K562 (cell line): ENCODE measurements around the gene UBA52. TPM values are rescaled to one million over a fixed set of nuclear protein-coding genes. Genes with fewer than 3 reads are reported as not detected.
A peak's percentile ranks its signal among the peaks of the same experiment; 100 is the strongest.

Source experiments
- CHCHD3 ChIP-seq: fragments of 250-450 bp; sonication (Bioruptor Pico); IDR thresholded peaks from 2 replicates; pipeline ENCODE4 v2.1.2; 2022; ENCODE audit warnings: mild to moderate bottlenecking
- ETV5 ChIP-seq: sonication (generic); formaldehyde crosslinking; IDR thresholded peaks from 2 replicates; pipeline ENCODE4 v1.4.0; 2020; ENCODE audit warnings: low read depth, mild to moderate bottlenecking, missing genetic modification reagents
- HDAC8 ChIP-seq: fragments of 450-650 bp; IDR thresholded peaks from 2 replicates; pipeline ENCODE4 v1.6.1; 2016; ENCODE audit warnings: mild to moderate bottlenecking, missing genetic modification characterization, moderate library complexity, missing compliant biosample characterization
- KAT7 ChIP-seq: sonication (generic); formaldehyde crosslinking; IDR thresholded peaks from 2 replicates; pipeline ENCODE4 v1.8.0; 2022; ENCODE audit warnings: missing genetic modification reagents, mild to moderate bottlenecking, borderline replicate concordance
- LEF1 ChIP-seq: fragments of 450-650 bp; IDR thresholded peaks from 2 replicates; pipeline ENCODE4 v1.6.1; 2016; ENCODE audit warnings: mild to moderate bottlenecking
- MEIS2 ChIP-seq: fragments of 450-650 bp; IDR thresholded peaks from 2 replicates; pipeline ENCODE4 v1.6.1; 2014; ENCODE audit warnings: mild to moderate bottlenecking; ENCODE audit not compliant: partially characterized antibody
- NEUROD1 ChIP-seq: fragments of 150-350 bp; IDR thresholded peaks from 2 replicates; pipeline ENCODE4 v1.6.1; 2014; ENCODE audit warnings: borderline replicate concordance, low read length, low read depth; ENCODE audit not compliant: partially characterized antibody
- PHB ChIP-seq: fragments of 250-450 bp; sonication (Bioruptor Pico); IDR thresholded peaks from 2 replicates; pipeline ENCODE4 v1.5.0; 2021
- POLR3G ChIP-seq: IDR thresholded peaks from 2 replicates; pipeline ENCODE4 v1.6.1; 2011; ENCODE audit not compliant: insufficient read length, insufficient replicate concordance; ENCODE audit errors: extremely low read depth
- SIRT6 ChIP-seq: IDR thresholded peaks from one replicate; pipeline ENCODE4 v1.6.1; 2012; ENCODE audit warnings: low read depth, mild to moderate bottlenecking, control low read depth, inconsistent platforms, low read length, moderate library complexity
- SMARCB1 ChIP-seq: IDR thresholded peaks from 2 replicates; pipeline ENCODE4 v1.6.1; 2011; ENCODE audit warnings: improper control_type of control experiment, low read depth; ENCODE audit not compliant: insufficient read length
- SREBF1 ChIP-seq: fragments of 150-350 bp; IDR thresholded peaks from 2 replicates; pipeline ENCODE4 v1.6.1; 2014; ENCODE audit warnings: antibody characterized with exemption, low read depth, low read length, borderline replicate concordance
- THRAP3 ChIP-seq: fragments of 450-650 bp; IDR thresholded peaks from 2 replicates; pipeline ENCODE4 v1.6.1; 2016; ENCODE audit warnings: mild to moderate bottlenecking, inconsistent platforms, borderline replicate concordance
- YBX1 ChIP-seq: fragments of 450-650 bp; IDR thresholded peaks from 2 replicates; pipeline ENCODE4 v1.7.1; 2016; ENCODE audit warnings: mild to moderate bottlenecking
- ZFP1 ChIP-seq: fragments of 450-650 bp; formaldehyde crosslinking; IDR thresholded peaks from 2 replicates; pipeline ENCODE4 v1.4.0; 2020; ENCODE audit warnings: mild to moderate bottlenecking, mixed read lengths
- ZNF324 ChIP-seq: fragments of 250-450 bp; sonication (Bioruptor Pico); IDR thresholded peaks from 2 replicates; pipeline ENCODE4 v1.4.0; 2020; ENCODE audit warnings: mild to moderate bottlenecking
- ZNF408 ChIP-seq: fragments of 250-450 bp; sonication (Bioruptor Pico); IDR thresholded peaks from 2 replicates; pipeline ENCODE4 v1.4.0; 2020; ENCODE audit warnings: low read depth, mild to moderate bottlenecking, moderate library complexity
- ZNF717 ChIP-seq: fragments of 250-450 bp; sonication (Bioruptor Pico); IDR thresholded peaks from 2 replicates; pipeline ENCODE4 v1.5.0; 2021
- ZNF75A ChIP-seq: fragments of 450-650 bp; formaldehyde crosslinking; IDR thresholded peaks from 2 replicates; pipeline ENCODE4 v1.4.0; 2020; ENCODE audit warnings: mild to moderate bottlenecking
- ZSCAN32 ChIP-seq: fragments of 450-650 bp; formaldehyde crosslinking; IDR thresholded peaks from 2 replicates; pipeline ENCODE4 v1.4.0; 2020; ENCODE audit warnings: mild to moderate bottlenecking, moderate library complexity
- polyA plus RNA-seq, 8 experiments: library from polyadenylated mRNA; depleted of rRNA in 4 of 8; stranded (reverse) in 5 of 8; unstranded in 3 of 8; fragments of >200 nt; fragmentation: Nextera tagmentation in 2 of 8; fragmentation: Illumina TruSeq in 1 of 8; extraction: Ambion mirVana in 2 of 8; extraction: Trizol in 1 of 8; gene quantifications; 2 replicates each; pipeline versions ENCODE4 v1.2.1 to v1.2.3, GENCODE V29; 2011 to 2014; ENCODE audit warnings: inconsistent platforms in 1 of 8, missing spikeins in 1 of 8
- total RNA-seq, 7 experiments: library from RNA; depleted of rRNA in 6 of 7; stranded (reverse); fragments of >200 nt in 6 of 7; fragmentation: Illumina TruSeq in 2 of 7; extraction: Trizol in 2 of 7; gene quantifications; 2 replicates each; pipeline versions ENCODE4 v1.2.1 to v1.2.3, GENCODE V29; 2011 to 2021; ENCODE audit warnings: low replicate concordance in 1 of 7
- TF ChIP-seq, protein P1 (sequence below): sonication (generic); formaldehyde crosslinking; IDR thresholded peaks from 2 replicates; pipeline ENCODE4 v1.4.0; 2020; ENCODE audit warnings: mild to moderate bottlenecking, missing genetic modification reagents
- TF ChIP-seq, protein P2 (sequence below): sonication (generic); formaldehyde crosslinking; IDR thresholded peaks from 2 replicates; pipeline ENCODE4 v1.8.0; 2022; ENCODE audit warnings: mild to moderate bottlenecking, missing genetic modification reagents
- TF ChIP-seq, protein P3 (sequence below): fragments of 450-650 bp; formaldehyde crosslinking; IDR thresholded peaks from 2 replicates; pipeline ENCODE4 v1.4.0; 2020; ENCODE audit warnings: mild to moderate bottlenecking, moderate library complexity

The UBA52 gene
- total and polyA plus RNA-seq, 9 of the 15 experiments (the other 6 are each of a cell fraction or from before 2014, with no cell fraction given): 1,110 to 2,751 (median 1,733) TPM

DNA sequence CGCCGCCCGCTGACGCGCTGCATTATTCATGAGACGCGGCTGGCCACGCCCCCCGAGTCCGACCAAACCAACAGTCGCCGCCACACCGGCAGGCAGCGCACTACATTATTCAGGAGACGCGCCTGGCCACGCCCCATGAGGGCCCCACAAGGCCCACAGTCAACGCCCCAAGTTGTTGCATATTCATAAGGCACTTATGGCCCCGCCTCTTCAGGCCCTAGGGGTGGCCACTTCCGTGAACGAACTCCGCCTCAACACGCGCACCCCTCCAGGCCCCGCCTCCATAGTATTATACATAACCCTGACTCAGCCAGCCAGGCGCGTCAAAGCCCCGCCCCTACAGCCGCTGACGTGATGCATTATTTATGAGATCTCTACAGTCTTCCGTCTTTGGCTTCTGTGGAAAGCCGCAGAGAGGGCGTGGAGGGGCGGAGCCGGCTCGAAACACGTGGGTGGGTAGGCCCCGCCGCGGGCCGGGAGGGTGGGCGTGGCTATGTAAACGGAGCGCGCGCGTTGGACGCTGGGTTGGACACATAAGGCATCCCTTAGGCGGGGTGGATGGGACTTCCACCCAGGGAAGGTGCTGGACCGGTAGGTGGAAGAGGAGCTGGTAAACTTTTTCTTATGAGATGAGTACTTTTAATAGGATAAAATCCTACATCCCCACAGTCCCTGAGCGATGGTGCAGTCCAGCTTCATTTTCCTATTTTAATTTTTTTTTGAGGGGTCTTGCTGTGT lies 49.4 kb upstream of the UBA52 start (continued):
- TF ChIP-seq, protein P1, sequence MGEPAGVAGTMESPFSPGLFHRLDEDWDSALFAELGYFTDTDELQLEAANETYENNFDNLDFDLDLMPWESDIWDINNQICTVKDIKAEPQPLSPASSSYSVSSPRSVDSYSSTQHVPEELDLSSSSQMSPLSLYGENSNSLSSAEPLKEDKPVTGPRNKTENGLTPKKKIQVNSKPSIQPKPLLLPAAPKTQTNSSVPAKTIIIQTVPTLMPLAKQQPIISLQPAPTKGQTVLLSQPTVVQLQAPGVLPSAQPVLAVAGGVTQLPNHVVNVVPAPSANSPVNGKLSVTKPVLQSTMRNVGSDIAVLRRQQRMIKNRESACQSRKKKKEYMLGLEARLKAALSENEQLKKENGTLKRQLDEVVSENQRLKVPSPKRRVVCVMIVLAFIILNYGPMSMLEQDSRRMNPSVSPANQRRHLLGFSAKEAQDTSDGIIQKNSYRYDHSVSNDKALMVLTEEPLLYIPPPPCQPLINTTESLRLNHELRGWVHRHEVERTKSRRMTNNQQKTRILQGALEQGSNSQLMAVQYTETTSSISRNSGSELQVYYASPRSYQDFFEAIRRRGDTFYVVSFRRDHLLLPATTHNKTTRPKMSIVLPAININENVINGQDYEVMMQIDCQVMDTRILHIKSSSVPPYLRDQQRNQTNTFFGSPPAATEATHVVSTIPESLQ: no peak
- TF ChIP-seq HDAC8 (tag): no peak
- peak; percentile 11 for TF ChIP-seq NEUROD1
- TF ChIP-seq SIRT6: no peak
- no peak for TF ChIP-seq ZNF408 (CRISPR knock-in tag)
- peak; percentile 52; the same call in 1 of the 2 replicates for TF ChIP-seq SREBF1
- no peak for TF ChIP-seq ZFP1 (CRISPR knock-in tag)
- TF ChIP-seq SMARCB1: no peak
- no peak for TF ChIP-seq THRAP3
- no peak for TF ChIP-seq PHB
- TF ChIP-seq LEF1: no peak
- no peak for TF ChIP-seq ETV5 (CRISPR knock-in tag)
- TF ChIP-seq KAT7 (CRISPR knock-in tag): no peak
- TF ChIP-seq, protein P2, sequence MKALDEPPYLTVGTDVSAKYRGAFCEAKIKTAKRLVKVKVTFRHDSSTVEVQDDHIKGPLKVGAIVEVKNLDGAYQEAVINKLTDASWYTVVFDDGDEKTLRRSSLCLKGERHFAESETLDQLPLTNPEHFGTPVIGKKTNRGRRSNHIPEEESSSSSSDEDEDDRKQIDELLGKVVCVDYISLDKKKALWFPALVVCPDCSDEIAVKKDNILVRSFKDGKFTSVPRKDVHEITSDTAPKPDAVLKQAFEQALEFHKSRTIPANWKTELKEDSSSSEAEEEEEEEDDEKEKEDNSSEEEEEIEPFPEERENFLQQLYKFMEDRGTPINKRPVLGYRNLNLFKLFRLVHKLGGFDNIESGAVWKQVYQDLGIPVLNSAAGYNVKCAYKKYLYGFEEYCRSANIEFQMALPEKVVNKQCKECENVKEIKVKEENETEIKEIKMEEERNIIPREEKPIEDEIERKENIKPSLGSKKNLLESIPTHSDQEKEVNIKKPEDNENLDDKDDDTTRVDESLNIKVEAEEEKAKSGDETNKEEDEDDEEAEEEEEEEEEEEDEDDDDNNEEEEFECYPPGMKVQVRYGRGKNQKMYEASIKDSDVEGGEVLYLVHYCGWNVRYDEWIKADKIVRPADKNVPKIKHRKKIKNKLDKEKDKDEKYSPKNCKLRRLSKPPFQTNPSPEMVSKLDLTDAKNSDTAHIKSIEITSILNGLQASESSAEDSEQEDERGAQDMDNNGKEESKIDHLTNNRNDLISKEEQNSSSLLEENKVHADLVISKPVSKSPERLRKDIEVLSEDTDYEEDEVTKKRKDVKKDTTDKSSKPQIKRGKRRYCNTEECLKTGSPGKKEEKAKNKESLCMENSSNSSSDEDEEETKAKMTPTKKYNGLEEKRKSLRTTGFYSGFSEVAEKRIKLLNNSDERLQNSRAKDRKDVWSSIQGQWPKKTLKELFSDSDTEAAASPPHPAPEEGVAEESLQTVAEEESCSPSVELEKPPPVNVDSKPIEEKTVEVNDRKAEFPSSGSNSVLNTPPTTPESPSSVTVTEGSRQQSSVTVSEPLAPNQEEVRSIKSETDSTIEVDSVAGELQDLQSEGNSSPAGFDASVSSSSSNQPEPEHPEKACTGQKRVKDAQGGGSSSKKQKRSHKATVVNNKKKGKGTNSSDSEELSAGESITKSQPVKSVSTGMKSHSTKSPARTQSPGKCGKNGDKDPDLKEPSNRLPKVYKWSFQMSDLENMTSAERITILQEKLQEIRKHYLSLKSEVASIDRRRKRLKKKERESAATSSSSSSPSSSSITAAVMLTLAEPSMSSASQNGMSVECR: no peak
- TF ChIP-seq, protein P3, sequence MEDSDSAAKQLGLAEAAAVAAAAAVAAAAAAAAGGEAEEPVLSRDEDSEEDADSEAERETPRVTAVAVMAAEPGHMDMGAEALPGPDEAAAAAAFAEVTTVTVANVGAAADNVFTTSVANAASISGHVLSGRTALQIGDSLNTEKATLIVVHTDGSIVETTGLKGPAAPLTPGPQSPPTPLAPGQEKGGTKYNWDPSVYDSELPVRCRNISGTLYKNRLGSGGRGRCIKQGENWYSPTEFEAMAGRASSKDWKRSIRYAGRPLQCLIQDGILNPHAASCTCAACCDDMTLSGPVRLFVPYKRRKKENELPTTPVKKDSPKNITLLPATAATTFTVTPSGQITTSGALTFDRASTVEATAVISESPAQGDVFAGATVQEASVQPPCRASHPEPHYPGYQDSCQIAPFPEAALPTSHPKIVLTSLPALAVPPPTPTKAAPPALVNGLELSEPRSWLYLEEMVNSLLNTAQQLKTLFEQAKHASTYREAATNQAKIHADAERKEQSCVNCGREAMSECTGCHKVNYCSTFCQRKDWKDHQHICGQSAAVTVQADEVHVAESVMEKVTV (CRISPR knock-in tag): no peak
- no peak for TF ChIP-seq POLR3G
- TF ChIP-seq CHCHD3: no peak
- no peak for TF ChIP-seq ZSCAN32 (CRISPR knock-in tag)
- no peak for TF ChIP-seq YBX1
- no peak for TF ChIP-seq ZNF717 (CRISPR knock-in tag)
- no peak for TF ChIP-seq ZNF324 (CRISPR knock-in tag)
- TF ChIP-seq MEIS2: peak; percentile 99
- TF ChIP-seq ZNF75A: no peak
